Stimulated activated CD4-positive, alpha-beta T cell treated with anti-CD3 and anti-CD28 coated beads, TNF-alpha, amount 100 ng/mL, for 48 hours (primary cell): ENCODE data around the gene ZFHX3.

ENCODE experiments used
- DNase-seq, 3 donors: peaks; one replicate each; pipeline ENCODE4 v3.0.0-alpha.2; 2020; ENCODE audit warnings: low read depth in 3 of 3

The ZFHX3 gene

DNA sequence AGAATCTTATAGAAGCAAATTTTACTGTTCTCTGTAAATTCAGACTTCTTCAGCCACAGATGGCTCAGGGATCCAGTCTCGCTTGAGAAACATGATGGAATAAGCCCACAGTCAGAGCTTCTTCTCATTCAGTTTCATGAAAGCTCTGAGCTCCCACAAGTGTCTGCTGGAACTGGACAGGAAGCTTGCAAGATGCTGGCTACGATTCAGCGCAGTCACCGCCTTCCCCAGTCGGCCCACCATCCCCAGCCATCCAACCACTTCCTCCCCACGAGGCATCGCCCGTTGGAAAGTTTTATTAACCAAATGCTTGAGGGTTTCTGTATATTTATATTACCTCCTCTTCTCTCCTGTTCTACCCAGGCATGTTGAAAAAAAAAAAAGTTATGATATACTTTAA, 171.7 kb downstream of the ZFHX3 start:
- no peak for DNase-seq

DNA sequence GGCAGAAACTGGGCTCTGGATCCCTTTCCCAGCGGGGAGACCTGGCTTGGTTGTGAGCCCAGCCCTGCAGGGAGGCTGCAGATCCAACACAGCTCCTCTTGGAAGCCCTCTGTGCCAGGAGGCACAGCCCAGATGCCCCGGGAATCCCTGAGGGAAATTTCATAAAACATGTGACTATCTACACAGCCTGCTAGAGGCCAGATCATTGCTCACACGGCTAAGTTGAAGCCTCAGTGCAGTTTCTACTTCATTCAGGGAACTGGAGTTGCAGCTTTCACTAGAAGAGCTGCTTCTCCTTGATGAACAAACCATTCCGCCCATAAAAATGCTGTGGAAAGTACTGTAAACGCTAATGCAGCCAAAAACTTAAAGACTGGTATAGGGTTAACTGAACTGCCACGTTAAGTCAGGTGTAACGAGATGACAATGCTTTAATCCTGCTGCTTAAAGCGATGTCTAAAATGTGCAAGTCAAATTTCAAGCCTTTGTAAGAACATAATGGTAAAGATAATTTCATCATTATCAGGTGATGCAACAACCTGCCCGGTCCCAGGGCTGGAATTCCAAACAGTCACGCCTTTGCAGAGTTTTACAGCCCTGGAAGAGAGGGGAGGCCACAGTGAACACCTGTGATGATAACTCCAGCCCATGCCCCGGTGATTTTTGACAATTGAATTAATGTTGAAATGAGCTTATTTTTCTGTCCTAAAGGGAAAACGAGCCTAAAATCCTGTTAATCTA, 172.5 kb downstream of the ZFHX3 start:
- DNase-seq = no peak

DNA sequence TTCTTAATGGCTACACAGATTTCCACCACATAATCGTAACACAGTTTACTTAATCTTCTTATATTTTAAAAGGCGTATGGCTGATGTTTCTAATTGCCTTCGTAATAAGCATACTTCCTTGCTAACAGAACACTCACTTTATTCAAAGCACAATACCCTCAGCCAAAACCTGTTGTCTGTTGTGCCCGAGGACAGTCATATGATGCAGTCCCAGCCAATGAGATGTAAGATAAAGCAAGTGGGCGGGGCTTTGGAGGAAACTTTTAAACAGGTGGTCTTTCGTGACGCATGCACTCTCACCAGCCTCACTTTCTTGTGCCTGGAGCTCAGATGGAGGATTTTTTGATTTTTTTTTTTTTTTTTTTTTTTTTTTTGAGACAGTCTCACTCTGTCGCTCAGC, 174.1 kb downstream of the ZFHX3 start:
- no peak for DNase-seq

- no peak for DNase-seq
Measured at GRCh38 chr16:72873044-72873443, 174.9 kb downstream of the ZFHX3 start.

- DNase-seq = no peak
Measured at GRCh38 chr16:72865835-72866234, 182.1 kb downstream of the ZFHX3 start.

GRCh38 chr16:72865258-72865657, 182.7 kb downstream of the ZFHX3 start:
- DNase-seq = no peak

GRCh38 chr16:72864130-72864833, 183.6 kb downstream of the ZFHX3 start:
- DNase-seq = no peak

- DNase-seq = no peak
Measured at GRCh38 chr16:72862090-72862489, 185.8 kb downstream of the ZFHX3 start.

- DNase-seq = no peak
Measured at GRCh38 chr16:72860726-72861562, 187.0 kb downstream of the ZFHX3 start.

DNA sequence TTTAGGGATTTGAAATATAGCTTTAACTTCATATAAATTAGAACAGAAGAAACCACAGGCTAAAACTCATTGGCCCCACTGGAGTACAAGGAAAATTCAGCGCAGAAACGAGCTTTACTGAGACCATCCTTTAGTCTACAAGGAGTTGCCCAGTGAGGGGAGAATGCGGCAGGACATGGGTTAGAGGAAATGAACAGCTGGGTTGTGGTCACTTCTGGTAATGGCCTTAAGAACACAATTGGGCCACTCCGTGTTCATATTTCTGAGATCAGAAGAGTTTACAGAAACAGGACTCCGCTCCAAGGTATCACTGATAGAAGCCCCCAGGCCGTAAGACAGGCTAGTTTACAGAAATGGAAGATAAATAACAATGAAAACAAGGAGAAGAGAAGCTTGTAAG, 188.3 kb downstream of the ZFHX3 start:
- no peak for DNase-seq

GRCh38 chr16:72858665-72859493, 189.0 kb downstream of the ZFHX3 start:
- no peak for DNase-seq

DNA sequence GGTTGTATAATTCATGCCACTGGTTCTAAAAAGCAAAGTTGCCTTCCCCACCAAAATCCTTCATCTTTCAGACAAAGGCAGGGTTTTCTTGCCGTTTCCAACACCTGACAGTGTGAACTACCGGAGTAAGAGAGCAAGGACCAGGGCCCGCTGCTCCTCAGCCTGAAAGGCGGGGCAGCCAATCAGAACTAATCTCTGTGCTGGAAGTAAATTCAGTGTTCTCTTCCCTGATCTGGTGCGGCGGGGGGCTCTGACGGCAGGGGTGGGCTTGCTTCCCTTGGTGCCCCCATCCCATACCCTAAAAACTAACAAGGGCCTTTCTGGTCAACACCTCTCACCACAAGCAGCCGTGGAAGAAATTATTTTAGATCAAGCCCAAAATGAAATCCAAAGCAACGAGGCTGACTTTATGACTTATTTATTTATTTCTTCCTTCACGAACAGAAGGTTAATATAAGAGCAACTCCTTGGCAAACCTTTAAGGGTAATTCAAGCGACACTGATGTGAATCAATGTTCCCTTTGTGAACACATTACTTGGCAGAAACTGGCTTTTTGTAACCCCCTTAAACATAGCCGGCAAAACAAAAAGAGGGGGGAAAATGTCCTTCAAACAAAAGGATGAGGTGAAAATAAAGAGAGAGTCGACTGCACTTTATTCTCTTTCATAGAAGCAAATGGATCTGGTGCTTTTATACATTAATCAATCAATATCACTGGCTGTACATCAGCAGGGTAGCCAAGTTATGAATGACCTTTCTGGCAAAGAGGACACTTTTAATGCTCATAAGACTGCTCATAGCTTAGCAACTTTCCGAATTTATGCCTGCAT, 189.9 kb downstream of the ZFHX3 start:
- DNase-seq = no peak

GRCh38 chr16:72856797-72857196, 191.1 kb downstream of the ZFHX3 start:
- no peak for DNase-seq

DNA sequence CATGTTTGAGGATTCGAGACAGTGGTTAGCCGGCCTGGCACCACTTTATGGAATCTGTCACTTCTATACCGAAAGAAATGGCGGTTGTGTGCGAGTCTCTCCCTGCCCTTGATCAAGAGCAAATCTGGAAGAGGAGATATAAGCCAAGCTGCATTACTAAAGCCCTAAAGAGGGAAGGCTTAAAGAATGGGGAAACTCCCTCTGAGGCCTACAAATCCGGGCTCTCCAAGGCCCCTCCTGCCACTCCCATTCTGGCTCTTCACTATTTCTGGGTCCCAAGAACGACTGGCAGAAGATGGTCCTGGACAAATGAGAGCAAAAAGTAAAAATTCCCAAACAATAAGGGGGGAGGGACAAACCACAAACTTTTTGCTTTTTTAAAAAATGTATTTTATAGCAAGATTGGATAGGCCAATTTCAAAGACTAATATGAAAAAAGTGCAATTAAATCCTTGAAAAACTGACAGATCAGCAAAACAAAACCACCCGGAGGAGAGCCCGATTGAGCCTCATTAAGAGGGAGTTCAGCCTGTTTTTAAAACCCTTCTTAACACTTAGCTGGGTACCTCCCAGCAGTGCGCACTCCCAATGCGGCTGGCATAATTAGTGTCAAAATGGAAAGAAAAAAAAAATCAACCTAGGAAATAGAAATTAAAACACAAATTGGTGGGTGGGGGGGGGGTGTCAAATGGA, 193.5 kb downstream of the ZFHX3 start:
- no peak for DNase-seq

DNA sequence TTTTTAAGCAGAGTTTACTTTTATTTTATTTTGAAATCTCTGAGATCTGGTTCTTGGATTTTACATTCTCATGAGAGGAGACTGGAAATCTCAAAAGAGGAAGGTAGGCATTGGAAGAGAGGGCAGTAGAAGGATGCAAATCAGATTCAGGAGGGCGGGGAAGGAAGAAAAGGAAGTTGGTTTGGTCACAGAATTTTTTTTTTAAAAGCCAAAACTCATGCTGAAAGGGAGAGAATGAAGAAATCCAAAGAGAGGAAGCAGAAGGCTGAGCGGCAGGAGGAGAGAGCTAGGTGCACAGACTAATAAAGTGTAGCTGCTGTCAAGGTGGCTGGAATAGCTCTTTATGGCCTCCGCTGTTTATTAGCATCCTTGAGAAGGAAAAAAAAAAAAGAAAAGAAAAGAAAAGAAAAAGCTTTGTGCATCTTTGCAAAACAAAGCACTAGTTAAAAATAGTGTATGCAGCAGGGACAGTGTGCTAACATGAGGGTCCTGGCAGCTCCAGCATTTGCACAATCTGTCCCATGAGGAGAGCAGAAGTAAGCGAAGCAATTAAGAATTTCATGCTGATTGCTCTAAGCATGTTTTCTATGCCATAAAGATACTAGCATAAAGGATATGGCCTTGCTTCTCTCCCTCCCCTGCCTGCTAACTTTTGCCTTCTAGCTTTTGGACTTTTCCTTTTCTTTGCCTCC, 194.2 kb downstream of the ZFHX3 start:
- no peak for DNase-seq

GRCh38 chr16:72852421-72852820, 195.5 kb downstream of the ZFHX3 start:
- DNase-seq = no peak

- DNase-seq = no peak
Measured at GRCh38 chr16:72850853-72851252, 197.1 kb downstream of the ZFHX3 start.

- no peak for DNase-seq
Measured at GRCh38 chr16:72850021-72850420, 197.9 kb downstream of the ZFHX3 start.
